Measurements from ENCODE around the gene OLFML1.

OLFML1 gene

DNA sequence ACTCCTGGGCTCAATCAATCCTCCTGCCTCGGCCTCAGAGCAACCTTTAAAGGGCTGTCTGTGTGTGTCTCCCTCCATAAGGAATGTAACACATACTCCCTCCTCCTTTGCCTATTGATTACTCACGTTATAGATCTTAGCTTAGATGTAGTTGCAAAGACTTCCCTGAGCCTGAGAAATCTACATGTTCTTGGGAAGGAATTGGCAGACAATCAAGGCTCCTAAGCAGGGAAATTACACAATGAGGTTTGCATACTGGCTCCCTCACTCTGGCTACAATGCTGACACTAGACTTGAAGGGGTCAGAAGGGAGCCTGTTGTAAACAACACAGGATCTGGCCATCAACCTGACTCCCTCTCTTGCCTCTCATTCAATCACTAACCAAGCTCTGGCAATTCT, 5.2 kb upstream of the OLFML1 start:
- TF ChIP-seq, protein P1, sequence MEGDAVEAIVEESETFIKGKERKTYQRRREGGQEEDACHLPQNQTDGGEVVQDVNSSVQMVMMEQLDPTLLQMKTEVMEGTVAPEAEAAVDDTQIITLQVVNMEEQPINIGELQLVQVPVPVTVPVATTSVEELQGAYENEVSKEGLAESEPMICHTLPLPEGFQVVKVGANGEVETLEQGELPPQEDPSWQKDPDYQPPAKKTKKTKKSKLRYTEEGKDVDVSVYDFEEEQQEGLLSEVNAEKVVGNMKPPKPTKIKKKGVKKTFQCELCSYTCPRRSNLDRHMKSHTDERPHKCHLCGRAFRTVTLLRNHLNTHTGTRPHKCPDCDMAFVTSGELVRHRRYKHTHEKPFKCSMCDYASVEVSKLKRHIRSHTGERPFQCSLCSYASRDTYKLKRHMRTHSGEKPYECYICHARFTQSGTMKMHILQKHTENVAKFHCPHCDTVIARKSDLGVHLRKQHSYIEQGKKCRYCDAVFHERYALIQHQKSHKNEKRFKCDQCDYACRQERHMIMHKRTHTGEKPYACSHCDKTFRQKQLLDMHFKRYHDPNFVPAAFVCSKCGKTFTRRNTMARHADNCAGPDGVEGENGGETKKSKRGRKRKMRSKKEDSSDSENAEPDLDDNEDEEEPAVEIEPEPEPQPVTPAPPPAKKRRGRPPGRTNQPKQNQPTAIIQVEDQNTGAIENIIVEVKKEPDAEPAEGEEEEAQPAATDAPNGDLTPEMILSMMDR (conservative IDR thresholded peaks at IDR 0.05), result no peak
- TF ChIP-seq ZFX (IDR thresholded peaks at IDR 0.05), result no peak
- no peak overlapping the region for H3K27ac ChIP-seq

DNA sequence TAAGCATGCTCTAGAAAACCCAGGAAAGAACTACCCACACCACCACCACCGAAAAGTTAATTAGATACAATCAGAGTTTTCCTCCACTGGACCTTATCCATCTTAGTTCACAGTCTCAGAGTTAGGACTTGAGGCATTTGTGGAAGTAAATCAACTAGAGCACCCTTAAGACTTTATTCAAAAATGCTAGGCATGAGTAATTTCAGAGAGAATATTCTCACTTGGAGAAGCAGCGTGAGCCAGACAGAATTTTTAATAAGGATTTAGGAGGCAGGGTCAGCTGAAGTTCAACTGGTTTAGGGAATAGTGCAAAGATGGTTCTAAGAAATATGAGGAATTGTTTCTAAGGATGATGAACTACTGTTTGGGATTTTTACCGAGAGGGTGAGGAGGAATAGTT, 1.2 kb upstream of the OLFML1 start:
- TF ChIP-seq, protein P1 (conservative IDR thresholded peaks at IDR 0.05), result no peak
- no peak for TF ChIP-seq ZFX (IDR thresholded peaks at IDR 0.05)

DNA sequence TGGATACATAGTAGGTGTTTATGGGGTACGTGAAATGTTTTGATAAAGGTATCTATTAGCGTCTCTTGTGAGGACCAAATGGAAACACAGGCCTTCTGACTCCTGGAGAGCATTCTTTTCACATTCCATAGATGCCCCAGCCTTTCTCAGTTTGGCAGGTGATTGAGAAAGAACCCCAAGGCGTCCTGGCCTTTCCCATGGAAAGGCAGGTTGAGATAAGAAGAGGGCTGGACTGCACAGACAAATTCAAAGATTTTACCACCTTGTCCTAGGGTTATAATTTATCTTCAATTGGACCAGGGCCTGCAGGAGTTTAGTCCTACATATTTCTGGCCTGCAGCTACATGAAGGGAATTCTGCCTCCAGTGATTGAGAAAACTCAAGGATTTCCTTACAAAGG, 661 bp upstream of the OLFML1 start:
- no peak for TF ChIP-seq ZFX (IDR thresholded peaks at IDR 0.05)
- TF ChIP-seq, protein P1 (conservative IDR thresholded peaks at IDR 0.05), result no peak
- H3K27ac ChIP-seq, result no peak overlapping the region

More for the DNA sequence above, 1.2 kb upstream of the OLFML1 start:
- H3K27ac ChIP-seq, result no peak overlapping the region

DNA sequence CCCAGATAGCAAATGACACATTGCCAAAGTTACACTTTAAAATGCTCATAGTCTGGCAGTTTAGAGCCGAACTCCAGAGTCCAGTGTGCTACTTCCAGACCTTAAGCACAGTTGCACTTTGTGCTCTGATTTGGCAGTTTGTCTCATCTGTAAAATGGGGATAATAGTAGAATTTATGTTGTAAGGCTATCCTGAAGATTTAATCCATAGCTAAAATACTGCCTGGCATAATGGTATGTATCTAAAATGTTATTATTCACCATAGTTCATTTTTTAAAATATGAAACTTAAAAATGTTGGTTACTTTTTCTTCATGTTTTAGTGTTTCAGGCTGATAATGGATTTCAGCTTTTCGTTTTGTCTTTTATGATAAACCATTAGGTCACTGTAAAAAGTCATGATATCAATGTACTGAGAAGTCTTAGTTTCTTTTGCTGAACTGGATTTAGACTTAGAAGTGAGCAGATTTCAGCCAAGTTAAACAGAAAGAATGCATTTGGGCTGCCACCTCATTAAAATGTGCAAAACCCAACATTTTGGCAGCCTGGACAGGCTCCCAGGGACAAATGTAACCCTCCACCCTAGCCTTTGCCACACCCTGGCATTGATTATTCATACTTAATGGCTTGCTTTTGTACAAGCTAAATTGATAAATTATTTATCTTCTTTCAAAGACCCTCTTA, 933 bp downstream of the OLFML1 start:
- TF ChIP-seq ZFX (IDR thresholded peaks at IDR 0.05), result no peak
- TF ChIP-seq, protein P1 (conservative IDR thresholded peaks at IDR 0.05), result no peak
- H3K27ac ChIP-seq, result no peak overlapping the region

DNA sequence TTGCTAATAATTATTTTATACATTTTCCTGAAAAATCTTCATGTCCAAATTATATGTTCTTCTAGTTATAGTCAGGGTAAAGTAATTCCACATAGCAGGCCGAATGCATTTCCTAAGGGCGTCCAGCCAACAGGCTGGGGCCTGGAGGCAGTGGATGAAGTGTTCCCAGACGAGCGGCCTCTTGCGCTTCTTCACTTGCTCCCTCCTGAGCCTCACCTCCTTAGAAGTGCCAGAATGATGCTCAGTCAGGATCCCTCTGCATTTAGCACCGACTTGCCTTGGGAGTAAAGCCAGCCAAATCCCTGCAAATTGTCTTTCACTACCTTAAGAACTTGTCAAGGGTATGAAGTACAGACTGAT, 1.5 kb downstream of the OLFML1 start:
- H3K27ac ChIP-seq, result no peak overlapping the region
- no peak for TF ChIP-seq ZFX (IDR thresholded peaks at IDR 0.05)
- TF ChIP-seq, protein P1 (conservative IDR thresholded peaks at IDR 0.05), result no peak

DNA sequence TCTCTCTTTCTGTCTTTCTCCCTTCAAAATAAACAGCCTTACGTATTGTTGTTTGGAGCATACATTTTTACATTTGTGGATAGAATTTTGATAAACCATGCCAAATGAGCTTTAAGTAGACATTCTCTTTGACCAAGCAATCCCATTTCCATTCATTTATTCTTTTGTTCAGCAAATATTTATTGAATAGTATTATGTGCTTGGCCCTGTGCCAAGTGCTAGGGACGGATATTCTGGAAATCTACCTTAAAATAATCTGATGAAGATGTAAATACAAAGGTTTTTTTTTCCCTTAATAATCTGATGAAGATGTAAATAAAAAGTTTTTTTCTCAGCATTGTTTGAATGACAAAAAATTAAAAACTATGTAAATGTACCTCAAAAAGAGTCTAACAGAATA, 2.1 kb downstream of the OLFML1 start:
- no peak overlapping the region for H3K27ac ChIP-seq
- no peak for TF ChIP-seq ZFX (IDR thresholded peaks at IDR 0.05)

DNA sequence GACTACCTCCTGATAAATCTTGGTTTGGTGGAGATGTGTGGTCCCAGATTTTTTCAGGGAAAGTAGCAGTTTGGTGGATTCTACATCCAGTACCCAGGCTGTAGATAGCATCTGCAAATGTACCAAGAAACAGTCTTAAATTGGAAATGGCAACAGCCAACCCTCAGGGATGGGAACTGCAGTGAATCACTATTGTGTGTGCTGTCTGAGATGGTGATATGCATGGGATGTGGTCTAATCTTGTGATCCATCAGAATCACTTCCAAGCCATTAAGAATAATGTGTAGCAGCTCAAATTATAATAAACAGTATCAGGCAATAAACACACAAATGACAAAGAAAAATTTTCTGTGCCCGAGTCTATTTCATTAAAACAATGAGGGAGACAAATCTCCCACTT, 3.4 kb downstream of the OLFML1 start:
- no peak overlapping the region for H3K27ac ChIP-seq
- TF ChIP-seq, protein P1 (conservative IDR thresholded peaks at IDR 0.05), result no peak
- TF ChIP-seq ZFX (IDR thresholded peaks at IDR 0.05), result no peak

DNA sequence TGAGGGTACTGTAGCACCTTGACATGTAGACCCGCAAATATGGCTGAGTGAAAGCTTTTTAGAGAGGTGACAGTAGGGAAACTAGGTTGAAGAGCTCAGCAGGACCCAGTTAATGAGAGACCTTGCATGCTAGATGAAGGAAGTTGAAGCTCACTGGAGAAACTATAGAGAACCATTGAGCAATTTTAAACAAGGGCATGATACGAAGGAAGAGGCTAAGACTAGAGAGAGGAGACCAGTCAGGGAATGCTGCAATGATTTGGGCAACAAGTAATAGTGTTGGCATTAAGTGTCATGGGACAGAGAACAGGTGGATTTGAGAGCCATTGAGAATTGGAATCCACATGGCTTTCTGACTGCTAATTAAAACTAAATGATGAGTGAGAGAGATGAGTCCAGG, 4.1 kb downstream of the OLFML1 start:
- no peak for TF ChIP-seq ZFX (IDR thresholded peaks at IDR 0.05)
- TF ChIP-seq, protein P1 (conservative IDR thresholded peaks at IDR 0.05), result no peak
- no peak overlapping the region for H3K27ac ChIP-seq

Measured in C4-2B (cell line).